Upper lobe of left lung (tissue), 4 donors: ENCODE data around the gene NSUN4.

Experiments used
- CTCF ChIP-seq, 6 experiments: fragments of 450-650 bp in 4 of 6; fragments of 200-600 bp in 2 of 6; sonication (generic) in 2 of 6; IDR thresholded peaks; one replicate each; pipeline ENCODE4 v1.5.1; 2016 to 2019; ENCODE audit warnings: antibody characterized with exemption in 6 of 6
- EP300 ChIP-seq, 4 donors: sonication (generic); formaldehyde crosslinking; IDR thresholded peaks; one replicate each; pipeline ENCODE4 v1.5.1; 2017; ENCODE audit warnings: antibody characterized with exemption in 4 of 4, control low read depth in 2 of 4
- POLR2A ChIP-seq, 4 donors: fragments of 450-650 bp; IDR thresholded peaks; one replicate each; pipeline ENCODE4 v1.5.1; 2016 to 2017; ENCODE audit warnings: antibody characterized with exemption in 4 of 4, mild to moderate bottlenecking in 2 of 4

- TF ChIP-seq EP300 (IDR thresholded peaks at IDR 0.05) (no peak), CTCF (IDR thresholded peaks at IDR 0.05) (no peak), POLR2A (IDR thresholded peaks at IDR 0.05) (no peak)
These were observed 3.9 kb downstream of the NSUN4 start for GRCh38 chr1:46344481-46344880.
